Breast epithelium (tissue), 4 donors: ENCODE results near the gene KLK2. TPM values are rescaled to one million over a fixed set of nuclear protein-coding genes. Genes with fewer than 3 reads are reported as not detected.
A peak's percentile ranks its signal among the peaks of the same experiment; 100 is the strongest.

ENCODE experiments used
- DNase-seq, 2 donors: peaks; one replicate each; pipeline ENCODE4 v3.0.0-alpha.2; 2019; ENCODE audit warnings: low spot score in 2 of 2
- H3K27ac ChIP-seq, 2 donors: fragments of 200-600 bp; sonication (generic) in 1 of 2; one replicate each; pipeline ENCODE4 v1.5.1; 2016 to 2019; ENCODE audit warnings: mild to moderate bottlenecking in 1 of 2
- H3K27me3 ChIP-seq, 2 donors: fragments of 200-600 bp; sonication (generic) in 1 of 2; one replicate each; pipeline versions ENCODE4 v1.5.1 to v1.6.0; 2017 to 2019; ENCODE audit warnings: control low read depth in 1 of 2, mild to moderate bottlenecking in 1 of 2
- H3K36me3 ChIP-seq: fragments of 200-600 bp; one replicate; pipeline ENCODE4 v1.5.1; 2019
- H3K4me1 ChIP-seq, 2 donors: fragments of 200-600 bp; sonication (generic); one replicate each; pipeline ENCODE4 v1.5.1; 2016 to 2019; ENCODE audit warnings: control low read depth in 1 of 2
- H3K4me3 ChIP-seq, 3 donors: fragments of 200-600 bp; sonication (generic); 1 replicate in 2 of 3; 2 replicates in 1 of 3; pipeline ENCODE4 v1.5.1; 2016 to 2019; ENCODE audit warnings: mild to moderate bottlenecking in 3 of 3, moderate library complexity in 2 of 3
- H3K9me3 ChIP-seq, 2 donors: fragments of 200-600 bp; sonication (generic) in 1 of 2; one replicate each; pipeline ENCODE4 v1.5.1; 2016 to 2019; ENCODE audit warnings: control low read depth in 1 of 2
- CTCF ChIP-seq, 3 donors: fragments of 450-650 bp; IDR thresholded peaks; one replicate each; pipeline ENCODE4 v1.5.1; 2016 to 2017; ENCODE audit warnings: antibody characterized with exemption in 3 of 3, mild to moderate bottlenecking in 3 of 3, moderate library complexity in 3 of 3
- POLR2A ChIP-seq: fragments of 450-650 bp; IDR thresholded peaks from one replicate; pipeline ENCODE4 v1.6.1; 2016; ENCODE audit warnings: antibody characterized with exemption, mild to moderate bottlenecking, moderate library complexity
- POLR2AphosphoS5 ChIP-seq, 3 donors: sonication (generic); formaldehyde crosslinking; IDR thresholded peaks; one replicate each; pipeline ENCODE4 v1.6.1; 2017; ENCODE audit warnings: antibody characterized with exemption in 3 of 3
- intact Hi-C: fragments of 100-400 bp; cut with DNase I; formaldehyde crosslinking; loops from one replicate; pipeline ENCODE4 v1.15.1; 2023; ENCODE audit warnings: low total_unique reads
- total RNA-seq, 3 donors: library from RNA; depleted of rRNA; stranded (reverse); fragments of >200 nt; gene quantifications; one replicate each; pipeline ENCODE4 v1.1.0, GENCODE V29; 2016

KLK2 gene
- total RNA-seq, 3 donors from 2014 or later: 0.44 to 14.7 (median 0.48) TPM

GRCh38 chr19:50835785-50836542 is 37.3 kb upstream of the KLK2 start:
- Histone ChIP-seq H3K9me3 (no peaks in the 10 kb centered on the region), H3K4me3 (peak overlapping the region; percentile 28 to 62 (median 55)), H3K27me3 (peaks cover 2 to 26% of the 10 kb centered on the region in 2 donors), H3K27ac (no peak overlapping the region), H3K4me1 (no peaks in the 10 kb centered on the region), H3K36me3 (no peaks in the 10 kb centered on the region)
- intact Hi-C loops: no loop called here
- DNase-seq: peak; percentile 35 to 62
- no peak for TF ChIP-seq POLR2AphosphoS5 (IDR thresholded peaks at IDR 0.05)
- no peak for TF ChIP-seq CTCF (IDR thresholded peaks at IDR 0.05)
- TF ChIP-seq POLR2A: no peak

- H3K27me3 ChIP-seq: peaks cover 0 to 20% of the 10 kb centered on the region in 2 donors
- no peaks in the 10 kb centered on the region for H3K36me3 ChIP-seq
- H3K27ac ChIP-seq: no peak overlapping the region
- H3K4me3 ChIP-seq: peak overlapping the region in 2 of 3 donors; percentile 55 to 62
- TF ChIP-seq POLR2A (no peak), CTCF (IDR thresholded peaks at IDR 0.05) (no peak), POLR2AphosphoS5 (IDR thresholded peaks at IDR 0.05) (no peak)
- H3K9me3 ChIP-seq: no peaks in the 10 kb centered on the region
- H3K4me1 ChIP-seq: no peaks in the 10 kb centered on the region
- intact Hi-C loops: no loop called here
- no peak for DNase-seq
Measured at GRCh38 chr19:50836543-50837195, 36.6 kb upstream of the KLK2 start.

GRCh38 chr19:50837300-50837699 is 35.9 kb upstream of the KLK2 start:
- DNase-seq: no peak
- Histone ChIP-seq H3K36me3 (no peaks in the 10 kb centered on the region), H3K4me3 (no peak overlapping the region), H3K9me3 (peaks cover 0 to 2% of the 10 kb centered on the region in 2 donors), H3K4me1 (no peaks in the 10 kb centered on the region), H3K27ac (no peak overlapping the region), H3K27me3 (peaks cover 0 to 20% of the 10 kb centered on the region in 2 donors)
- TF ChIP-seq POLR2AphosphoS5 (IDR thresholded peaks at IDR 0.05) (no peak), CTCF (IDR thresholded peaks at IDR 0.05) (no peak), POLR2A (no peak)
- intact Hi-C loops: no loop called here

GRCh38 chr19:50838239-50838638 is 35.0 kb upstream of the KLK2 start:
- TF ChIP-seq POLR2A (no peak), CTCF (IDR thresholded peaks at IDR 0.05) (no peak), POLR2AphosphoS5 (IDR thresholded peaks at IDR 0.05) (no peak)
- Histone ChIP-seq H3K4me1 (no peaks in the 10 kb centered on the region), H3K9me3 (peaks cover 0 to 12% of the 10 kb centered on the region in 2 donors), H3K36me3 (no peaks in the 10 kb centered on the region), H3K27ac (no peak overlapping the region), H3K4me3 (no peak overlapping the region), H3K27me3 (peaks cover 0 to 14% of the 10 kb centered on the region in 2 donors)
- intact Hi-C loops: no loop called here
- DNase-seq: no peak
